GM21825 (cell line): ENCODE results near the gene DIP2C.
"Not testable (repeated sequence)": the region's sequence is repeated elsewhere in the genome, so short reads cannot be mapped to it uniquely, and the experiment has no call there.

ENCODE experiments used
- ATAC-seq: cut with Tn5 transposase; IDR thresholded peaks from one replicate; pipeline ENCODE4 v1.9.1; 2021; ENCODE audit warnings: mild to moderate bottlenecking, moderate library complexity; ENCODE audit not compliant: unreplicated experiment

The DIP2C gene

GRCh38 chr10:324593-324992 lies 364.9 kb downstream of the DIP2C start:
- ATAC-seq: no peak

DNA sequence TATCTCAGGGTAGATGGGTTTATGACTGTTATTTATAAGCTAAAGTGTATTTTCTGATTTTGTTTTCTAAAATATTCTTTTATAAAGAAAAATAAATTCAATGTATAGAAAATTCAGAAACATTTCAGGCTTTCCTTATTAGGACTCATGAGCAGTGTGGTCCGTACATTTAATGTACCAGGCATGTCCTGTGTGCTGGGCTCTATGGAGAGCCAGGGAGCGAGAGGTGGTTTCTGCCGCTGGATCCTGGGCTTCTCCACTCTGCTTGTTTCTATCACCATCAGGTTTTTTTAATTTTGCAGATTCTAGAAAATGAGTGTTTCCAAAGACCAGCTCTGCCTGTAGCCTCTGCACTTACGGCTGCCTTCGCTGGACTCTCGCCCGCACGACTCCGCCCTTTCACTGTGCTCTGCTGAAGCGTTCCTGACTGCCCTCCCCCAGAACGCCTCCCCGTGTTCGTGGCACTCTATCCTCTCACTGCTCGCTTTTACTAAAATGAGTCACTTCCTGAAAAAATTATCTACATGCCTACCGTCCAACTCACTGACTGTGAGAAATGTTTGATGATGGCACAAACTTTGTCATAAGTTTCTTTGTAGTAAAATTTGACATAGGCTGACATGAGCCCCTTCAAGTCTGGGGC lies 365.7 kb downstream of the DIP2C start:
- peak; percentile 98 for ATAC-seq

- ATAC-seq: not testable (repeated sequence)
These were observed 366.4 kb downstream of the DIP2C start for GRCh38 chr10:323046-323445.

DNA sequence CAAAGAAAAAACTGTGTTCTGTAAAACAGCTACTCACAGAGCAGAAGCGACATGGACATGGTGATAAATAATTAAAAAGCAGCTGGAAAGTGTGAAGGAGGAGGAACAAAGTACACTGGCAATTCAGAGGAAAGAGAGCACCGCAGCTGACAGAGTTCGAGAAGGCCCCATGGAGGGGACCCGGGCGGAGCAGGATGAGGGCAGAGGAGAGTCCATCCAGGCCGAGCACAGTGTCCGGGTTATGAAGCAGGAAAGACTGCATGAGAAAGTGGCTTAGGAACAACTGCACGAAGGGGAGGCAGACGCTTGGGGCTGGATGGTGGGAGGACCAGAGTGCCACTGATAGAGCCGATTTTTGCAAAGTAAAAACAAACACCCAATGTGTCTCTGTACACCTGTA lies 368.7 kb downstream of the DIP2C start:
- no peak for ATAC-seq

- no peak for ATAC-seq
These were observed 371.5 kb downstream of the DIP2C start for GRCh38 chr10:317926-318325.

DNA sequence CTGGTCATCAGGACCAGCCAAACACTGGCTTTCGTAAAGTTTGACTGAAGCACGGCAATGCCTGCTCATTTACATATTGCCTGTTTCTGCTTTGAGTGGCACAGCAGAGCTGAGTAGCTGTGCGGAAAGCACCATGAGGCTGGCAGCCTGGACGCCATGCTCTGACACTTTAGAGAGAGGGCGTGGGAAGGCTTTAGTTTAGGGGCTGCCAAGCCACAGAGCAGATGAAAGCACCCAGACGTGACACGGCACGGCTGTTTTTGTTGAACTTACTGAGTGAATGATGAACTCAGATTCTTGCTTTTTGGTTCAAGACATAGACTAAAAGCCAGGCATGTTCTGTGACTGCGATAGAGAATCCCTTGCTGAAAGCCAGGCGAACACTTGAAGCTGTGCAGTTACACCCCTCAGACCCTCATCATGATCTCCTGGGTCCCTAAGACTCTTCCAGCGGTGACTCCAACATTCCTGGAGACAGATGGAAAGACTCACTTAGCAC lies 372.1 kb downstream of the DIP2C start:
- ATAC-seq: peak; percentile 96

- no peak for ATAC-seq
These were observed 373.1 kb downstream of the DIP2C start for GRCh38 chr10:316390-316789.

GRCh38 chr10:314871-315270 lies 374.6 kb downstream of the DIP2C start:
- ATAC-seq: no peak

GRCh38 chr10:314381-314780 lies 375.1 kb downstream of the DIP2C start:
- no peak for ATAC-seq

DNA sequence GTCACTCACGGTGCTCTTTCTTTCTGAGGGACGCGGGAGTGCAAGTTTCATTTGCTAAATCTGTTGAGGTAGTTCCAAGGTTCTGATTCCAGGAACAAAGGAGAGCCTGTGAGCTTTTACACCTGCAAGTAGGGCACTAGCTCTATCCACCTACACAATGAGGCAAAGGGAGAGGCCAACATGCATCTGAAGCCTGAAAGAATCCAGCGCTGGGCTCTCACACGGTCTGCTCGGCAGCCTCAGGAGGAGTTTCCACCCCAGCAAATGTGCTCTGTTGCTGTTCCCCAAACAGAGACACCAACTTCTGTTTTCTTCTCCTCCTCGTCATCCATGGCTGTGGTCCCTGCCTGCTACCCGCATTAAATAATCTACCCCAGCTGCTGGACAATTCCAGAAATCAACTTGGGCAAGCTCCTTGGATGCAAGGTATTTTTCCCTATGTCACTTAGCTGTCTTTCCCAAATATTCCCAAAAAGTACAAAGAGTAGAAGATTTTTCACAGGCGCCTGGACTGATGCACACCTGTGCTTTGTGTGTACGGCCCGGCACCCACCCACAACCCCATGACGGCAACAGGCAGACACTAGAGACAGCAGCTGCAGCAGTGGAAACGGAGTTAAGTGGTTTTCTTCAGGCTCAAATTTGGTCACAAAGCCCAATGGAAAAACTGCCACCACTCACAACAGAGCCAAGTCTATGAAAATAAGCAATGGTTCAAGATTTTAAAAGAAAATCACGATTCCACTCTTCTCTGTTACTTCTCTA lies 377.4 kb downstream of the DIP2C start:
- ATAC-seq: no peak

GRCh38 chr10:310976-311639 lies 378.4 kb downstream of the DIP2C start:
- ATAC-seq: no peak

- ATAC-seq: no peak
These were observed 379.1 kb downstream of the DIP2C start for GRCh38 chr10:310371-310770.

- ATAC-seq: no peak
These were observed 380.8 kb downstream of the DIP2C start for GRCh38 chr10:308572-309085.

GRCh38 chr10:308101-308500 lies 381.4 kb downstream of the DIP2C start:
- no peak for ATAC-seq

- no peak for ATAC-seq
These were observed 381.8 kb downstream of the DIP2C start for GRCh38 chr10:307659-308058.

GRCh38 chr10:306675-307185 lies 382.7 kb downstream of the DIP2C start:
- peak; percentile 74 for ATAC-seq

GRCh38 chr10:306007-306674 lies 383.3 kb downstream of the DIP2C start:
- no peak for ATAC-seq

DNA sequence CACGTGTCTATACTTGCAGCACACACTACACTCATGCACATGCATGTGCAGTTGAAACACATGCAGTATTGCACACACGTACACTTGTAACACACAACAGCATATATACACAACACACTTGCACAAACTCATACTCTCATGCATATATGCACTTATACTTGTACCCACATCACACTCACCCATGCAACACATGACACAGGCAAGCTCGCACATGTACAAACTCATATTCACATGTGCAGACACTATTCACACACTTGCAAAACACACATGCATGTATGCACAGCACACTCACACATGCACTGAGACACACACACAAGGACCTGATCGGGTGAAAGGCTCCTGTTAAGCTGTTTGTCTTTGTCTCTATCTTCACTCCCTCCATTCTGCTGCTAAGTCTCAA lies 384.4 kb downstream of the DIP2C start:
- no peak for ATAC-seq

GRCh38 chr10:301536-301935 lies 387.9 kb downstream of the DIP2C start:
- ATAC-seq: no peak

DNA sequence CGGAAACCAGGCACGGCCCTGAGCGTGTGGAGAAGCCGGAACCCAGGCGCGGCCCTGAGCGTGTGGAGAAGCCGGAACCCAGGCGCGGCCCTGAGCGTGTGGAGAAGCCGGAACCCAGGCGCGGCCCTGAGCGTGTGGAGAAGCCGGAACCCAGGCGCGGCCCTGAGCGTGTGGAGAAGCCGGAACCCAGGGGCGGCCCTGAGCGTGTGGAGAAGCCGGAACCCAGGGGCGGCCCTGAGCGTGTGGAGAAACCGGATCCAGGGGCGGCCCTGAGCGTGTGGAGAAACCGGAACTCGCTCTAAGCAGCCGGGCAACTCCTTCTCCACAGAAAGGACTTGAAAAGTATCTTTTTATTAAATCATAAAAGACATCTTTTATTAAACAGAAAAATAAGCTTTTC lies 388.9 kb downstream of the DIP2C start:
- ATAC-seq: not testable (repeated sequence)

- ATAC-seq: no peak
These were observed 389.5 kb downstream of the DIP2C start for GRCh38 chr10:299969-300368.
